Panc1 (cell line): ENCODE data around the gene GNA12. TPM values are rescaled to one million over a fixed set of nuclear protein-coding genes. Genes with fewer than 3 reads are reported as not detected.
A peak's percentile ranks its signal among the peaks of the same experiment; 100 is the strongest.
"Not testable (repeated sequence)": the region's sequence is repeated elsewhere in the genome, so short reads cannot be mapped to it uniquely, and the experiment has no call there.

Source experiments
- ATAC-seq: fragments of 200-7000 bp; cut with Tn5 transposase; 2 replicates; pipeline ENCODE4 v1.9.1; 2020; ENCODE audit warnings: mild to moderate bottlenecking, moderate library complexity
- BruUV-seq: library from RNA; stranded (reverse); fragments of 400-500 nt; replicated peaks from 2 replicates; lab custom pipeline; 2021; lab: Mats Ljungman, UMichigan
- CTCF ChIA-PET: fragments of 300-600 bp; sonication (Branson Sonifier 250); formaldehyde crosslinking; loops from one replicate; lab custom pipeline; 2022; ENCODE audit warnings: antibody characterized with exemption; lab: Charles Lee
- POLR2A ChIA-PET: fragments of 300-600 bp; sonication (Branson Sonifier 250); formaldehyde crosslinking; loops from one replicate; lab custom pipeline; 2022; ENCODE audit warnings: antibody characterized with exemption; lab: Charles Lee
- DNase-seq: peaks from one replicate; pipeline ENCODE4 v3.0.0-alpha.2; 2010; ENCODE audit warnings: low read depth, low spot score
- H3K27ac ChIP-seq: 2 replicates; pipeline ENCODE4 v1.5.1; 2011; ENCODE audit warnings: mild to moderate bottlenecking, low read length, inconsistent platforms
- H3K27me3 ChIP-seq: fragments of 200-500 bp; sonication (Bioruptor generic); 2 replicates; pipeline ENCODE4 v1.6.0; 2014; ENCODE audit warnings: low read length, inconsistent platforms; ENCODE audit not compliant: control insufficient read depth, insufficient read depth
- H3K36me3 ChIP-seq: fragments of 200-500 bp; sonication (Bioruptor generic); 2 replicates; pipeline ENCODE4 v1.5.1; 2014; ENCODE audit warnings: inconsistent platforms, mild to moderate bottlenecking, low read length, moderate library complexity; ENCODE audit not compliant: control insufficient read depth, insufficient read depth
- H3K4me1 ChIP-seq: 2 replicates; pipeline ENCODE4 v1.5.1; 2011; ENCODE audit warnings: inconsistent platforms, mild to moderate bottlenecking, low read length, moderate library complexity; ENCODE audit not compliant: control insufficient read depth, insufficient read depth
- H3K4me3 ChIP-seq, 2 experiments: 2 replicates each; pipeline ENCODE4 v1.5.1; 2011 to 2012; ENCODE audit warnings: low read depth in 2 of 2, low read length in 2 of 2, mild to moderate bottlenecking in 2 of 2, inconsistent platforms in 1 of 2, moderate library complexity in 1 of 2
- H3K9me3 ChIP-seq: fragments of 200-500 bp; sonication (Bioruptor generic); 2 replicates; pipeline ENCODE4 v1.5.1; 2014; ENCODE audit warnings: low read depth, mild to moderate bottlenecking, inconsistent platforms, low read length, moderate library complexity; ENCODE audit not compliant: control insufficient read depth, insufficient read depth
- CTCF ChIP-seq: fragments of 450-650 bp; IDR thresholded peaks from 2 replicates; pipeline ENCODE4 v1.5.1; 2017; ENCODE audit warnings: mild to moderate bottlenecking
- POLR2AphosphoS5 ChIP-seq: IDR thresholded peaks from 2 replicates; pipeline ENCODE4 v1.6.1; 2012; ENCODE audit warnings: mild to moderate bottlenecking, low read depth, low read length, moderate library complexity
- REST ChIP-seq, 2 experiments: IDR thresholded peaks; 2 replicates each; pipeline ENCODE4 v1.6.1; 2011 to 2012; ENCODE audit warnings: low read depth in 2 of 2, control low read depth in 1 of 2, low read length in 1 of 2, mild to moderate bottlenecking in 1 of 2, moderate library complexity in 1 of 2; ENCODE audit not compliant: insufficient read depth in 1 of 2
- SIN3A ChIP-seq: IDR thresholded peaks from 2 replicates; pipeline ENCODE4 v1.6.1; 2012; ENCODE audit warnings: low read depth, mild to moderate bottlenecking, low read length, moderate library complexity, borderline replicate concordance; ENCODE audit not compliant: insufficient read depth
- TCF7L2 ChIP-seq: IDR thresholded peaks from 2 replicates; pipeline ENCODE4 v1.6.1; 2011; ENCODE audit warnings: mild to moderate bottlenecking, low read depth, low read length, inconsistent platforms
- in situ Hi-C: cut with HindIII; loops from 2 replicates; pipeline ENCODE4 v1.10.0; 2016; ENCODE audit warnings: low sequenced_read_pairs, low pct_unique_long_range_greater_than_20kb
- intact Hi-C: fragments of 100-400 bp; cut with micrococcal nuclease; formaldehyde crosslinking; loops from one replicate; pipeline ENCODE4 v1.10.0; 2022; ENCODE audit not compliant: unreplicated experiment
- total RNA-seq: library from RNA; stranded (reverse); gene quantifications from one replicate; pipeline ENCODE4 v1.2.1, GENCODE V29; 2021; ENCODE audit not compliant: unreplicated experiment

The GNA12 gene
- total RNA-seq, 1 experiment from 2014 or later: 139 TPM

GRCh38 chr7:2751086-2751485, 93.0 kb downstream of the GNA12 start:
- no peak for DNase-seq
- H3K27ac ChIP-seq: peak overlapping the region; percentile 32; the same call in 1 of the 2 replicates
- no peak overlapping the region for H3K4me3 ChIP-seq
- no TSS peak for BruUV-seq
- intact Hi-C loops (no loop called here), in situ Hi-C loops (no loop called here)
- no peaks in the 10 kb centered on the region for H3K36me3 ChIP-seq
- no peak for ATAC-seq
- peaks cover 7% of the 10 kb centered on the region; the same call in 1 of the 2 replicates for H3K9me3 ChIP-seq
- CTCF ChIA-PET: interaction anchor here (0.6 kb wide), 1 partner anchor 44 kb away, joined by 3 read pairs; no protein-coding TSS in a partner anchor
- TF ChIP-seq CTCF (no peak), REST (IDR thresholded peaks at IDR 0.05; ENCODE audit: insufficient read depth in 1 of 2, low read depth in 2 of 2, low read length in 1 of 2) (no peak), POLR2AphosphoS5 (no peak), SIN3A (no peak), TCF7L2 (no peak)
- no peaks in the 10 kb centered on the region for H3K27me3 ChIP-seq
- peaks cover 27% of the 10 kb centered on the region for H3K4me1 ChIP-seq
- POLR2A ChIA-PET: interaction anchor here (0.6 kb wide), 2 partner anchors 48 to 329 kb away, joined by 3 to 4 read pairs; no protein-coding TSS in a partner anchor

- H3K4me1 ChIP-seq: peaks cover 27% of the 10 kb centered on the region
- no peaks in the 10 kb centered on the region for H3K27me3 ChIP-seq
- intact Hi-C loops: no loop called here
- TF ChIP-seq SIN3A (no peak), TCF7L2 (no peak), POLR2AphosphoS5 (no peak), CTCF (no peak)
- in situ Hi-C loops: no loop called here
- CTCF ChIA-PET: no interaction called here
- POLR2A ChIA-PET: no interaction called here
- H3K9me3 ChIP-seq: peaks cover 7% of the 10 kb centered on the region; the same call in 1 of the 2 replicates
- H3K4me3 ChIP-seq: no peak overlapping the region
- no peaks in the 10 kb centered on the region for H3K36me3 ChIP-seq
- H3K27ac ChIP-seq: no peak overlapping the region
- BruUV-seq: no TSS peak
- ATAC-seq (peak; percentile 49), DNase-seq (no peak)
Observed at GRCh38 chr7:2750004-2750407, 94.1 kb downstream of the GNA12 start.

- H3K27ac ChIP-seq, H3K4me3 ChIP-seq, in situ Hi-C loops, BruUV-seq, CTCF ChIA-PET, DNase-seq, intact Hi-C loops, POLR2A ChIA-PET, ATAC-seq, H3K27me3 ChIP-seq, H3K9me3 ChIP-seq, H3K36me3 ChIP-seq: not testable (repeated sequence)
- peaks cover 15% of the 10 kb centered on the region for H3K4me1 ChIP-seq
Observed at GRCh38 chr7:2748684-2749083, 95.4 kb downstream of the GNA12 start.

- H3K27me3 ChIP-seq, intact Hi-C loops, H3K36me3 ChIP-seq, H3K27ac ChIP-seq, CTCF ChIA-PET, H3K9me3 ChIP-seq, ATAC-seq, H3K4me3 ChIP-seq, POLR2A ChIA-PET, in situ Hi-C loops, BruUV-seq, DNase-seq, H3K4me1 ChIP-seq: not testable (repeated sequence)
Observed at GRCh38 chr7:2743523-2744185, 100.5 kb downstream of the GNA12 start.
